Fibroblast of the conjunctiva (primary cell): Measurements from ENCODE around the gene PHOSPHO1.

Source experiments
- DNase-seq: peaks from one replicate; pipeline ENCODE4 v3.0.0-alpha.2; 2010; ENCODE audit warnings: low read depth

The PHOSPHO1 gene

GRCh38 chr17:49218941-49219913, 11.4 kb downstream of the PHOSPHO1 start:
- no peak for DNase-seq

GRCh38 chr17:49217651-49218413, 12.8 kb downstream of the PHOSPHO1 start:
- DNase-seq, result no peak

GRCh38 chr17:49216953-49217650, 13.5 kb downstream of the PHOSPHO1 start:
- no peak for DNase-seq

- DNase-seq, result no peak
These were observed 14.1 kb downstream of the PHOSPHO1 start for GRCh38 chr17:49216482-49216881.

- DNase-seq, result no peak
These were observed 15.8 kb downstream of the PHOSPHO1 start for GRCh38 chr17:49214676-49215360.

GRCh38 chr17:49213847-49214246, 16.7 kb downstream of the PHOSPHO1 start:
- DNase-seq, result no peak

- no peak for DNase-seq
These were observed 17.2 kb downstream of the PHOSPHO1 start for GRCh38 chr17:49213399-49213798.

GRCh38 chr17:49210158-49211029, 20.2 kb downstream of the PHOSPHO1 start, which contains the start of the genes ABI3 and GNGT2:
Gene ABI3, plus strand, starts transcription at chr17:49210707. Its CDS starts 18 bp downstream, at chr17:49210725.
Gene GNGT2, minus strand, starts transcription at chr17:49210574. Its CDS starts 3,152 bp downstream, at chr17:49207422.
- DNase-seq, result no peak

- no peak for DNase-seq
These were observed 21.5 kb downstream of the PHOSPHO1 start for GRCh38 chr17:49209061-49209571.

- no peak for DNase-seq
These were observed 26.1 kb downstream of the PHOSPHO1 start for GRCh38 chr17:49204516-49204915.

GRCh38 chr17:49203796-49204195, 26.8 kb downstream of the PHOSPHO1 start:
- DNase-seq, result no peak

- no peak for DNase-seq
These were observed 29.1 kb downstream of the PHOSPHO1 start for GRCh38 chr17:49201481-49201927.

- DNase-seq, result no peak
These were observed 30.0 kb downstream of the PHOSPHO1 start for GRCh38 chr17:49200423-49201083.

GRCh38 chr17:49198211-49198610, 32.4 kb downstream of the PHOSPHO1 start:
- DNase-seq, result no peak

GRCh38 chr17:49197346-49197998, 33.1 kb downstream of the PHOSPHO1 start:
- DNase-seq, result no peak

GRCh38 chr17:49196520-49196919, 34.1 kb downstream of the PHOSPHO1 start:
- DNase-seq, result no peak

- no peak for DNase-seq
These were observed 34.8 kb downstream of the PHOSPHO1 start for GRCh38 chr17:49195751-49196150.

GRCh38 chr17:49194297-49194607, 36.3 kb downstream of the PHOSPHO1 start:
- DNase-seq, result no peak
